GM19023 (cell line): Measurements from ENCODE around the gene DEFB112.

Experiments used
- ATAC-seq: cut with Tn5 transposase; IDR thresholded peaks from one replicate; pipeline ENCODE4 v1.9.1; 2021; ENCODE audit warnings: mild to moderate bottlenecking, moderate library complexity; ENCODE audit not compliant: unreplicated experiment

Gene DEFB112

GRCh38 chr6:50049829-50050228 is at the start of gene DEFB112:
TSS of gene DEFB112 (minus strand) at chr6:50049929. CDS start at chr6:50049869, 60 bp downstream.
- no peak for ATAC-seq

- no peak for ATAC-seq
These were observed 48.9 kb upstream of the DEFB112 start for GRCh38 chr6:50098641-50098993.

GRCh38 chr6:50097966-50098640 is 48.4 kb upstream of the DEFB112 start:
- no peak for ATAC-seq

GRCh38 chr6:50096296-50096695 is 46.6 kb upstream of the DEFB112 start:
- ATAC-seq: no peak

- no peak for ATAC-seq
These were observed 44.2 kb upstream of the DEFB112 start for GRCh38 chr6:50093938-50094272.

- no peak for ATAC-seq
These were observed 43.6 kb upstream of the DEFB112 start for GRCh38 chr6:50093116-50093937.

GRCh38 chr6:50091641-50092040 is 41.9 kb upstream of the DEFB112 start:
- ATAC-seq: no peak

GRCh38 chr6:50089911-50090310 is 40.2 kb upstream of the DEFB112 start:
- ATAC-seq: no peak

GRCh38 chr6:50087231-50087954 is 37.7 kb upstream of the DEFB112 start:
- ATAC-seq: no peak

GRCh38 chr6:50077385-50077784 is 27.7 kb upstream of the DEFB112 start:
- no peak for ATAC-seq

GRCh38 chr6:50076431-50076830 is 26.7 kb upstream of the DEFB112 start:
- ATAC-seq: no peak

GRCh38 chr6:50071921-50072320 is 22.2 kb upstream of the DEFB112 start:
- ATAC-seq: no peak

GRCh38 chr6:50070101-50070500 is 20.4 kb upstream of the DEFB112 start:
- ATAC-seq: no peak

- ATAC-seq: no peak
These were observed 12.3 kb upstream of the DEFB112 start for GRCh38 chr6:50062051-50062450.

- no peak for ATAC-seq
These were observed 6.5 kb upstream of the DEFB112 start for GRCh38 chr6:50056242-50056641.

GRCh38 chr6:50047026-50047425 is 2.7 kb downstream of the DEFB112 start:
- ATAC-seq: no peak

- ATAC-seq: peak; percentile 66
These were observed 18.8 kb downstream of the DEFB112 start for GRCh38 chr6:50030777-50031562.

GRCh38 chr6:50030350-50030749 is 19.4 kb downstream of the DEFB112 start:
- ATAC-seq: no peak

GRCh38 chr6:50025258-50025657 is 24.5 kb downstream of the DEFB112 start:
- no peak for ATAC-seq

- ATAC-seq: no peak
These were observed 27.8 kb downstream of the DEFB112 start, which contains the start of gene DEFB110 for GRCh38 chr6:50021894-50022293. TSS of gene DEFB110 (minus strand) at chr6:50021994. CDS start at chr6:50021935, 59 bp downstream.

- ATAC-seq: no peak
These were observed 41.9 kb downstream of the DEFB112 start for GRCh38 chr6:50007819-50008218.
